ENCODE measurements around the gene PTPRG. TPM values are rescaled to one million over a fixed set of nuclear protein-coding genes. Genes with fewer than 3 reads are reported as not detected.

PTPRG gene
- total RNA-seq, 1 experiment from 2014 or later, result 0.74 TPM

- Histone ChIP-seq H3K4me1 (ENCODE audit: control insufficient read depth, insufficient read depth, low read length) (no peaks in the 10 kb centered on the region), H3K4me3 (ENCODE audit: low read depth in 2 of 2, low read length in 2 of 2) (no peak overlapping the region), H3K36me3 (ENCODE audit: control insufficient read depth, insufficient read depth, low read length) (no peaks in the 10 kb centered on the region), H3K27me3 (ENCODE audit: control insufficient read depth, insufficient read depth, low read length) (no peaks in the 10 kb centered on the region), H3K27ac (ENCODE audit: low read length) (no peak overlapping the region), H3K9me3 (ENCODE audit: control insufficient read depth, insufficient read depth, low read depth, low read length) (no peaks in the 10 kb centered on the region)
- BruUV-seq (replicated peaks), result no TSS peak
- ChIA-PET POLR2A (no interaction called here), CTCF (no interaction called here)
- TF ChIP-seq SIN3A (IDR thresholded peaks at IDR 0.05; ENCODE audit: borderline replicate concordance, insufficient read depth, low read depth, low read length) (no peak), POLR2AphosphoS5 (IDR thresholded peaks at IDR 0.05; ENCODE audit: low read depth, low read length) (no peak), TCF7L2 (IDR thresholded peaks at IDR 0.05; ENCODE audit: low read depth, low read length) (no peak)
- TF ChIP-seq, protein P1, sequence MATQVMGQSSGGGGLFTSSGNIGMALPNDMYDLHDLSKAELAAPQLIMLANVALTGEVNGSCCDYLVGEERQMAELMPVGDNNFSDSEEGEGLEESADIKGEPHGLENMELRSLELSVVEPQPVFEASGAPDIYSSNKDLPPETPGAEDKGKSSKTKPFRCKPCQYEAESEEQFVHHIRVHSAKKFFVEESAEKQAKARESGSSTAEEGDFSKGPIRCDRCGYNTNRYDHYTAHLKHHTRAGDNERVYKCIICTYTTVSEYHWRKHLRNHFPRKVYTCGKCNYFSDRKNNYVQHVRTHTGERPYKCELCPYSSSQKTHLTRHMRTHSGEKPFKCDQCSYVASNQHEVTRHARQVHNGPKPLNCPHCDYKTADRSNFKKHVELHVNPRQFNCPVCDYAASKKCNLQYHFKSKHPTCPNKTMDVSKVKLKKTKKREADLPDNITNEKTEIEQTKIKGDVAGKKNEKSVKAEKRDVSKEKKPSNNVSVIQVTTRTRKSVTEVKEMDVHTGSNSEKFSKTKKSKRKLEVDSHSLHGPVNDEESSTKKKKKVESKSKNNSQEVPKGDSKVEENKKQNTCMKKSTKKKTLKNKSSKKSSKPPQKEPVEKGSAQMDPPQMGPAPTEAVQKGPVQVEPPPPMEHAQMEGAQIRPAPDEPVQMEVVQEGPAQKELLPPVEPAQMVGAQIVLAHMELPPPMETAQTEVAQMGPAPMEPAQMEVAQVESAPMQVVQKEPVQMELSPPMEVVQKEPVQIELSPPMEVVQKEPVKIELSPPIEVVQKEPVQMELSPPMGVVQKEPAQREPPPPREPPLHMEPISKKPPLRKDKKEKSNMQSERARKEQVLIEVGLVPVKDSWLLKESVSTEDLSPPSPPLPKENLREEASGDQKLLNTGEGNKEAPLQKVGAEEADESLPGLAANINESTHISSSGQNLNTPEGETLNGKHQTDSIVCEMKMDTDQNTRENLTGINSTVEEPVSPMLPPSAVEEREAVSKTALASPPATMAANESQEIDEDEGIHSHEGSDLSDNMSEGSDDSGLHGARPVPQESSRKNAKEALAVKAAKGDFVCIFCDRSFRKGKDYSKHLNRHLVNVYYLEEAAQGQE (IDR thresholded peaks at IDR 0.05; ENCODE audit: insufficient read depth in 1 of 2, low read depth in 2 of 2, low read length in 1 of 2), result no peak
- TF ChIP-seq, protein P2, sequence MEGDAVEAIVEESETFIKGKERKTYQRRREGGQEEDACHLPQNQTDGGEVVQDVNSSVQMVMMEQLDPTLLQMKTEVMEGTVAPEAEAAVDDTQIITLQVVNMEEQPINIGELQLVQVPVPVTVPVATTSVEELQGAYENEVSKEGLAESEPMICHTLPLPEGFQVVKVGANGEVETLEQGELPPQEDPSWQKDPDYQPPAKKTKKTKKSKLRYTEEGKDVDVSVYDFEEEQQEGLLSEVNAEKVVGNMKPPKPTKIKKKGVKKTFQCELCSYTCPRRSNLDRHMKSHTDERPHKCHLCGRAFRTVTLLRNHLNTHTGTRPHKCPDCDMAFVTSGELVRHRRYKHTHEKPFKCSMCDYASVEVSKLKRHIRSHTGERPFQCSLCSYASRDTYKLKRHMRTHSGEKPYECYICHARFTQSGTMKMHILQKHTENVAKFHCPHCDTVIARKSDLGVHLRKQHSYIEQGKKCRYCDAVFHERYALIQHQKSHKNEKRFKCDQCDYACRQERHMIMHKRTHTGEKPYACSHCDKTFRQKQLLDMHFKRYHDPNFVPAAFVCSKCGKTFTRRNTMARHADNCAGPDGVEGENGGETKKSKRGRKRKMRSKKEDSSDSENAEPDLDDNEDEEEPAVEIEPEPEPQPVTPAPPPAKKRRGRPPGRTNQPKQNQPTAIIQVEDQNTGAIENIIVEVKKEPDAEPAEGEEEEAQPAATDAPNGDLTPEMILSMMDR (IDR thresholded peaks at IDR 0.05), result no peak
- DNase-seq (ENCODE audit: low read depth, low spot score) (no peak), ATAC-seq (no peak)
- in situ Hi-C loops (cut with HindIII; ENCODE audit: low pct_unique_long_range_greater_than_20kb, low sequenced_read_pairs) (no loop called here), intact Hi-C loops (cut with micrococcal nuclease; ENCODE audit: unreplicated experiment) (no loop called here)
Observed at GRCh38 chr3:61680617-61681016, 119.2 kb downstream of the PTPRG start.

GRCh38 chr3:61681636-61682035 is 120.3 kb downstream of the PTPRG start:
- CTCF ChIA-PET, result no interaction called here

More at GRCh38 chr3:61681636-61682035, 120.3 kb downstream of the PTPRG start:
- TF ChIP-seq SIN3A (IDR thresholded peaks at IDR 0.05; ENCODE audit: borderline replicate concordance, insufficient read depth, low read depth, low read length) (no peak), TCF7L2 (IDR thresholded peaks at IDR 0.05; ENCODE audit: low read depth, low read length) (no peak)
- TF ChIP-seq, protein P1 (IDR thresholded peaks at IDR 0.05; ENCODE audit: insufficient read depth in 1 of 2, low read depth in 2 of 2, low read length in 1 of 2), result no peak
- H3K27ac ChIP-seq (ENCODE audit: low read length), result no peak overlapping the region
- intact Hi-C loops (cut with micrococcal nuclease; ENCODE audit: unreplicated experiment), result no loop called here
- H3K36me3 ChIP-seq (ENCODE audit: control insufficient read depth, insufficient read depth, low read length), result no peaks in the 10 kb centered on the region
- H3K4me3 ChIP-seq (ENCODE audit: low read depth in 2 of 2, low read length in 2 of 2), result no peak overlapping the region
- in situ Hi-C loops (cut with HindIII; ENCODE audit: low pct_unique_long_range_greater_than_20kb, low sequenced_read_pairs), result no loop called here
- no TSS peak for BruUV-seq (replicated peaks)
- ATAC-seq (no peak), DNase-seq (ENCODE audit: low read depth, low spot score) (no peak)
- H3K4me1 ChIP-seq (ENCODE audit: control insufficient read depth, insufficient read depth, low read length), result no peaks in the 10 kb centered on the region
- no peaks in the 10 kb centered on the region for H3K27me3 ChIP-seq (ENCODE audit: control insufficient read depth, insufficient read depth, low read length)
- POLR2A ChIA-PET, result no interaction called here
- no peaks in the 10 kb centered on the region for H3K9me3 ChIP-seq (ENCODE audit: control insufficient read depth, insufficient read depth, low read depth, low read length)

All from Panc1 (cell line).